Measurements from ENCODE around the gene LYZL2. TPM values are rescaled to one million over a fixed set of nuclear protein-coding genes. Genes with fewer than 3 reads are reported as not detected.

The LYZL2 gene
- polyA plus RNA-seq, 1 donor from 2014 or later = not detected

DNA sequence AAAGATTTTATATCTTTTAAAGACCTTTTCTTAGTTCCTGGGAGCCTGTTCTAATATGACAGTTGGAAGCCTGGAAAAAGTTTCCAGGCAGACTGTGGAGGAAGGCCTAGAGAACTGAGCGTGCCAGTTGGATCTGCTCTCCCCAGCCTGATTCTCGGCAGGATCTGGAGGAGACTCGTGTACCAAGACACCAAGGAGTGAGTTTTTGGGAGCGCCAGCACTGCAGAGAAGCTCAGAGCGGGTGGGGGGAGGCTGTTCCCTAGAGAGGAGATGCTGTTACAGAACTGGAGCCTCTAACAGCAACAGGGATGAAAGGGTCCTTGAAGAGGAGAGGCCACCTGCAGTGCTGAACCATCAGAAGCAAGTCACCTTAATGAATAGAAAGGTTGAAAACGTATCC, 52.9 kb downstream of the LYZL2 start:
- Histone ChIP-seq H3K9ac (ENCODE audit: low read length) (no peak overlapping the region), H3K4me2 (ENCODE audit: low read length) (no peak overlapping the region), H3K9me2 (ENCODE audit: insufficient read depth, low read length) (no peaks in the 10 kb centered on the region), H3K79me2 (replicated peaks; ENCODE audit: insufficient read depth, low read length) (no peaks in the 10 kb centered on the region), H3K4me3 (ENCODE audit: low read length) (no peak overlapping the region), H3K9me3 (ENCODE audit: low read length) (no peaks in the 10 kb centered on the region), H4K20me1 (ENCODE audit: insufficient read depth) (no peaks in the 10 kb centered on the region), H3K27ac (ENCODE audit: low read length) (no peak overlapping the region), H3K27me3 (ENCODE audit: insufficient read depth, low read depth, low read length) (no peaks in the 10 kb centered on the region), H3F3A (ENCODE audit: insufficient read depth, low read length, poor library complexity, severe bottlenecking) (no peaks in the 10 kb centered on the region), H3K36me3 (ENCODE audit: insufficient read depth, low read length) (no peaks in the 10 kb centered on the region), H2AFZ (ENCODE audit: low read depth, low read length) (no peak overlapping the region)
- TF ChIP-seq TAF1 (IDR thresholded peaks at IDR 0.05; ENCODE audit: low read depth) = no peak
- no peak for TF ChIP-seq POLR2AphosphoS5 (IDR thresholded peaks at IDR 0.05)
- TF ChIP-seq MXI1 (conservative IDR thresholded peaks at IDR 0.05; ENCODE audit: poor library complexity, severe bottlenecking) = no peak
- TF ChIP-seq EP300 (conservative IDR thresholded peaks at IDR 0.05; ENCODE audit: poor library complexity, severe bottlenecking) = no peak
- TF ChIP-seq REST (IDR thresholded peaks at IDR 0.05; ENCODE audit: borderline replicate concordance) = no peak
- no peak for TF ChIP-seq SMC3 (conservative IDR thresholded peaks at IDR 0.05; ENCODE audit: poor library complexity)
- no peak for TF ChIP-seq RAD21 (conservative IDR thresholded peaks at IDR 0.05)
- TF ChIP-seq CTCF (IDR thresholded peaks at IDR 0.05; ENCODE audit: poor library complexity, severe bottlenecking) = no peak
- no peak for TF ChIP-seq EZH2 (IDR thresholded peaks at IDR 0.05; ENCODE audit: borderline replicate concordance, insufficient read depth, low read length, poor library complexity, severe bottlenecking)

DNA sequence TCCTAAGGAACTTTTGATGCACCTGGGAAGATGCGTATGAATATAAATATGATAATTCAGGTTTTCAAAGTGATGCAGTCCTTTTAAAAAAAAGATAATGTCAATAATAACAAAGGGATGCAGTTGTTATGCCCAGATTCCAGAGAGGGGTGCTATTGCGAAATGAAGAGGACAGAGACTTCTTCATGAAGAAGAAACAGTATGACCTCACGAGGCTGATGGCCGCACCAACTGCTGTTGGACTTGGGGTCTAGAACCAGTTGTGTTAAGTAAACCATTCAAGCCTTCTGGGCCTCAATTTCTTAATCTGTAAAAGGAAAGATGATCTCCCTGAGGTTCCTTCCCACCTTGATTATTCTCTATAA, 55.1 kb downstream of the LYZL2 start:
- Histone ChIP-seq H3K9ac (ENCODE audit: low read length) (no peak overlapping the region), H2AFZ (ENCODE audit: low read depth, low read length) (no peak overlapping the region), H3K36me3 (ENCODE audit: insufficient read depth, low read length) (no peaks in the 10 kb centered on the region), H3K27me3 (ENCODE audit: insufficient read depth, low read depth, low read length) (no peaks in the 10 kb centered on the region), H3K4me2 (ENCODE audit: low read length) (no peak overlapping the region), H3F3A (ENCODE audit: insufficient read depth, low read length, poor library complexity, severe bottlenecking) (no peaks in the 10 kb centered on the region), H3K4me3 (ENCODE audit: low read length) (no peak overlapping the region), H3K79me2 (replicated peaks; ENCODE audit: insufficient read depth, low read length) (no peaks in the 10 kb centered on the region), H3K9me3 (ENCODE audit: low read length) (no peaks in the 10 kb centered on the region), H3K27ac (ENCODE audit: low read length) (no peak overlapping the region), H3K9me2 (ENCODE audit: insufficient read depth, low read length) (no peaks in the 10 kb centered on the region), H4K20me1 (ENCODE audit: insufficient read depth) (no peaks in the 10 kb centered on the region)
- TF ChIP-seq RAD21 (conservative IDR thresholded peaks at IDR 0.05) (no peak), EP300 (conservative IDR thresholded peaks at IDR 0.05; ENCODE audit: poor library complexity, severe bottlenecking) (no peak), POLR2AphosphoS5 (IDR thresholded peaks at IDR 0.05) (no peak), CTCF (IDR thresholded peaks at IDR 0.05; ENCODE audit: poor library complexity, severe bottlenecking) (no peak), TAF1 (IDR thresholded peaks at IDR 0.05; ENCODE audit: low read depth) (no peak), SMC3 (conservative IDR thresholded peaks at IDR 0.05; ENCODE audit: poor library complexity) (no peak), EZH2 (IDR thresholded peaks at IDR 0.05; ENCODE audit: borderline replicate concordance, insufficient read depth, low read length, poor library complexity, severe bottlenecking) (no peak), REST (IDR thresholded peaks at IDR 0.05; ENCODE audit: borderline replicate concordance) (no peak), MXI1 (conservative IDR thresholded peaks at IDR 0.05; ENCODE audit: poor library complexity, severe bottlenecking) (no peak)

All from neural cell (in vitro differentiated cells).